Tongue (tissue), 2 donors: ENCODE measurements around the gene LY86. TPM values are rescaled to one million over a fixed set of nuclear protein-coding genes. Genes with fewer than 3 reads are reported as not detected.

ENCODE experiments used
- DNase-seq: peaks from one replicate; pipeline ENCODE4 v3.0.0-alpha.2; 2015
- total RNA-seq: library from RNA; depleted of rRNA; stranded (reverse); fragments of >200 nt; gene quantifications from one replicate; pipeline ENCODE4 v1.2.3, GENCODE V29; 2014

The LY86 gene
- total RNA-seq, 1 donor from 2014 or later = 0.72 TPM

GRCh38 chr6:6623553-6623952 lies 35.0 kb downstream of the LY86 start:
- DNase-seq = no peak

GRCh38 chr6:6624269-6624990 lies 35.9 kb downstream of the LY86 start:
- no peak for DNase-seq

GRCh38 chr6:6626187-6626586 lies 37.7 kb downstream of the LY86 start:
- DNase-seq = peak; percentile 40

- peak; percentile 65 for DNase-seq
These were observed 40.9 kb downstream of the LY86 start for GRCh38 chr6:6629402-6629801.

GRCh38 chr6:6631053-6631452 lies 42.5 kb downstream of the LY86 start:
- no peak for DNase-seq

GRCh38 chr6:6631534-6632276 lies 43.2 kb downstream of the LY86 start:
- DNase-seq = no peak

- no peak for DNase-seq
These were observed 45.6 kb downstream of the LY86 start for GRCh38 chr6:6633898-6634734.

- no peak for DNase-seq
These were observed 46.2 kb downstream of the LY86 start for GRCh38 chr6:6634735-6635075.

GRCh38 chr6:6635291-6635690 lies 46.8 kb downstream of the LY86 start:
- DNase-seq = no peak

- DNase-seq = no peak
These were observed 47.3 kb downstream of the LY86 start for GRCh38 chr6:6635869-6636268.

- no peak for DNase-seq
These were observed 51.1 kb downstream of the LY86 start for GRCh38 chr6:6639572-6639971.

GRCh38 chr6:6640926-6641325 lies 52.4 kb downstream of the LY86 start:
- no peak for DNase-seq

- DNase-seq = no peak
These were observed 54.9 kb downstream of the LY86 start for GRCh38 chr6:6643398-6643797.

- no peak for DNase-seq
These were observed 56.9 kb downstream of the LY86 start for GRCh38 chr6:6645261-6645917.

GRCh38 chr6:6646384-6646783 lies 57.9 kb downstream of the LY86 start:
- no peak for DNase-seq

- DNase-seq = no peak
These were observed 58.3 kb downstream of the LY86 start for GRCh38 chr6:6646859-6647258.

- no peak for DNase-seq
These were observed 60.3 kb downstream of the LY86 start for GRCh38 chr6:6648692-6649343.

- no peak for DNase-seq
These were observed 61.4 kb downstream of the LY86 start for GRCh38 chr6:6649824-6650349.

GRCh38 chr6:6650839-6651238 lies 62.3 kb downstream of the LY86 start:
- DNase-seq = no peak

GRCh38 chr6:6651335-6651734 lies 62.8 kb downstream of the LY86 start:
- no peak for DNase-seq

- DNase-seq = no peak
These were observed 64.4 kb downstream of the LY86 start for GRCh38 chr6:6652932-6653331.
